ENCODE results near the gene OR10H4. TPM values are rescaled to one million over a fixed set of nuclear protein-coding genes. Genes with fewer than 3 reads are reported as not detected.

OR10H4 gene
- total and polyA plus RNA-seq, 9 of the 15 experiments (the other 6 are each of a cell fraction or from before 2014, with no cell fraction given): not detected

- POLR2A ChIA-PET: interaction anchor here (0.7 to 1.0 kb wide), 2 partner anchors 11 to 12 kb away, joined by 3 read pairs; no protein-coding TSS in a partner anchor
- no peak for ATAC-seq
- Histone ChIP-seq H3K4me2 (ENCODE audit: insufficient read depth, low read length) (no peak overlapping the region), H4K20me1 (replicated peaks; ENCODE audit: control insufficient read depth, insufficient read depth, low read length) (no peaks in the 10 kb centered on the region), H3K9me3 (replicated peaks; ENCODE audit: control insufficient read depth, insufficient read depth, low read depth, low read length) (no peaks in the 10 kb centered on the region), H3K9me1 (ENCODE audit: control insufficient read depth, insufficient read depth, low read length) (peaks cover 3% of the 10 kb centered on the region), H2AFZ (ENCODE audit: low read depth, low read length) (no peak overlapping the region), H3K27ac (ENCODE audit: extremely low read depth, low read depth, low read length) (no peak overlapping the region), H3K9ac (ENCODE audit: insufficient read depth in 1 of 2, low read depth in 2 of 2, low read length in 2 of 2) (no peak overlapping the region), H3K27me3 (ENCODE audit: control insufficient read depth in 2 of 2, insufficient read depth in 2 of 2, low read length in 2 of 2) (peaks cover 0 to 15% of the 10 kb centered on the region in 2 experiments; a peak in 2 of 5 replicates), H3K4me3 (no peak overlapping the region), H3K79me2 (ENCODE audit: control insufficient read depth, insufficient read depth, low read length) (no peaks in the 10 kb centered on the region), H3K4me1 (replicated peaks in 1 of 2; ENCODE audit: control insufficient read depth in 2 of 2, insufficient read depth in 2 of 2, low read length in 2 of 2) (no peaks in the 10 kb centered on the region), H3K36me3 (ENCODE audit: control insufficient read depth, insufficient read depth, low read length) (no peaks in the 10 kb centered on the region)
- WGBS (ENCODE audit: insufficient coverage, low coverage, missing lambda C conversion rate): 0% methylated on average over 8 of the region's 8 CpGs
- TF ChIP-seq NEUROD1 (IDR thresholded peaks at IDR 0.05; ENCODE audit: borderline replicate concordance, low read depth, low read length, partially characterized antibody): no peak
- no peak for TF ChIP-seq CSDE1 (IDR thresholded peaks at IDR 0.05)
- no peak for TF ChIP-seq PHB (CRISPR knock-in tag; IDR thresholded peaks at IDR 0.05)
- TF ChIP-seq, protein P1, sequence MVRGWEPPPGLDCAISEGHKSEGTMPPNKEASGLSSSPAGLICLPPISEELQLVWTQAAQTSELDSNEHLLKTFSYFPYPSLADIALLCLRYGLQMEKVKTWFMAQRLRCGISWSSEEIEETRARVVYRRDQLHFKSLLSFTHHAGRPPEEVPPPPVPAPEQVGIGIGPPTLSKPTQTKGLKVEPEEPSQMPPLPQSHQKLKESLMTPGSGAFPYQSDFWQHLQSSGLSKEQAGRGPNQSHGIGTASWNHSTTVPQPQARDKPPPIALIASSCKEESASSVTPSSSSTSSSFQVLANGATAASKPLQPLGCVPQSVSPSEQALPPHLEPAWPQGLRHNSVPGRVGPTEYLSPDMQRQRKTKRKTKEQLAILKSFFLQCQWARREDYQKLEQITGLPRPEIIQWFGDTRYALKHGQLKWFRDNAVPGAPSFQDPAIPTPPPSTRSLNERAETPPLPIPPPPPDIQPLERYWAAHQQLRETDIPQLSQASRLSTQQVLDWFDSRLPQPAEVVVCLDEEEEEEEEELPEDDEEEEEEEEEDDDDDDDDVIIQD (CRISPR knock-in tag; IDR thresholded peaks at IDR 0.05): no peak
- TF ChIP-seq TAF1 (IDR thresholded peaks at IDR 0.05; ENCODE audit: control insufficient read depth, extremely low read depth, insufficient read depth, low read length, severe bottlenecking): no peak
- no peak for TF ChIP-seq EZH2 (IDR thresholded peaks at IDR 0.05; ENCODE audit: borderline replicate concordance, low read depth, low read length)
- no peak for TF ChIP-seq ELF2 (CRISPR knock-in tag; IDR thresholded peaks at IDR 0.05)
- no peak for TF ChIP-seq RAD21 (CRISPR knock-in tag; conservative IDR thresholded peaks at IDR 0.05 in 1 of 2, IDR thresholded peaks at IDR 0.05 in 1 of 2)
- TF ChIP-seq ZNF584 (CRISPR knock-in tag; IDR thresholded peaks at IDR 0.05; ENCODE audit: low read depth): no peak
- TF ChIP-seq TCFL5 (CRISPR knock-in tag; conservative IDR thresholded peaks at IDR 0.05): no peak
- TF ChIP-seq ZNF146 (CRISPR knock-in tag; IDR thresholded peaks at IDR 0.05; ENCODE audit: unreplicated experiment): no peak
- in situ Hi-C loops (cut with MboI): no loop called here
- no TSS peak for BruUV-seq (replicated peaks)
- intact Hi-C loops (cut with micrococcal nuclease): no loop called here
- FAIRE-seq: no peak
- no peak for DNase-seq (ENCODE audit: extremely low read depth in 1 of 4, low spot score in 3 of 4)
- CTCF ChIA-PET (ENCODE audit: low intra/inter-chr PET ratio): no interaction called here
Measured at GRCh38 chr19:15923702-15924101, 25.1 kb upstream of the OR10H4 start.

Measured in K562 (cell line).